ACHN (cell line): ENCODE measurements around the gene GBP2.
"Not testable (repeated sequence)": the region's sequence is repeated elsewhere in the genome, so short reads cannot be mapped to it uniquely, and the experiment has no call there.

Source experiments
- DNase-seq: peaks from one replicate; pipeline ENCODE4 v3.0.0-alpha.2; 2015
- in situ Hi-C: cut with HindIII; loops from 2 replicates; pipeline ENCODE4 v1.10.0; 2017; ENCODE audit warnings: low sequenced_read_pairs, low pct_ligation_motif_present, low pct_unique_long_range_greater_than_20kb

The GBP2 gene

GRCh38 chr1:89130716-89131115 lies 4.8 kb upstream of the GBP2 start:
- in situ Hi-C loops: no loop called here
- DNase-seq: no peak

DNA sequence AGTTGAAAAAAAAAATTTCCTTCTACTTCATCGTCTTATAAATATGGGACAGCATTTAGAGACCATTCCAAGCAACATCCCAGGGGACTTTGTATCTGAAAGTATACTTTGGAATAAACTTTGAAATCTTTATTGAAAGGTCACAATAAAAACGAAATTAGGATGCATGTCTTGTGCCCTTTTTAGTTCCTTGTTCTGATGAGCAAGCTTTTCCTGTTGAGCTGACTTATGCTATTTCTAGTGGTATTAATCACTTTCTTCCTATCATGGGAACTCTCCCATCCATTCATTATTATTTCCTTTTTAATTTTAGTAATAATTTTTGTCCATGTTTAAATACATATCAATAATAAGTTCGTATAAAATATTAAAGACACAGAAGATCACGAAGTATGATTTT lies 4.0 kb upstream of the GBP2 start:
- DNase-seq: no peak
- in situ Hi-C loops: no loop called here

DNA sequence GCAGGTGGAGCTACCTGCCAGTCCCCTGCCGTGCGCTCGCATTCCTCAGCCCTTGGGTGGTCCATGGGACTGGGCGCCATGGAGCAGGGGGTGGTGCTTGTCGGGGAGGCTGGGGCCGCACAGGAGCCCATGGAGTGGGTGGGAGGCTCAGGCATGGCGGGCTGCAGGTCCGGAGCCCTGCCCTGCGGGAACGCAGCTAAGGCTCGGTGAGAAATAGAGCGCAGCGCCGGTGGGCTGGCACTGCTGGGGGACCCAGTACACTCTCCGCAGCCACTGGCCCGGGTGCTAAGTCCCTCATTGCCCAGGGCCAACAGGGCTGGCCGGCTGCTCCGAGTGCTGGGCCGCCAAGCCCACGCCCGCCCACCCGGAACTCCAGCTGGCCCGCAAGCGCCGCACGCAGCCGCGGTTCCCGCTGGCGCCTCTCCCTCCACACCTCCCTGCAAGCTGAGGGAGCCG lies 2.1 kb upstream of the GBP2 start:
- DNase-seq, in situ Hi-C loops: not testable (repeated sequence)

- not testable (repeated sequence) for DNase-seq
Measured at GRCh38 chr1:89126602-89127565, 970 bp upstream of the GBP2 start.

GRCh38 chr1:89125240-89125912 lies 538 bp downstream of the GBP2 start:
- in situ Hi-C loops: no loop called here
- no peak for DNase-seq

More at GRCh38 chr1:89126602-89127565, 970 bp upstream of the GBP2 start:
- in situ Hi-C loops: not testable (repeated sequence)

DNA sequence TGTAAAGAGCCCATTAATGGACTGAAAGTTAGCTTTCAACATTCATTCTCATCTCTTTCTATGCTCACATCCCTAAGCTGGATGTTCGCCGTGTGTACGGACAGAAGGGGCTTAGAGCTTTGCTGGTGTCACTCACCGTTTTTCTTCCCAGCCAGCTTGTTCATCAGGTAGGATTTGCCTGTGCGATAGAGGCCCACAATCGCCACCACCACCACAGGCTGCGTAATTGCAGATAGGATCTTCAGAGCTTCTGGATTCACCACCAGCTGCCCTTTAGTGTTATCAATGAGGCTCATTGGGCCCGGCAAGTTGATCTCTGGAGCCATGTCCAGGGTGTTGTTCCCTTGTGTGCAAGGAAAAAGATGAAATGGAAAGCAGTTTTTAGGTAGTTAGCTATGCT lies 4.3 kb downstream of the GBP2 start:
- in situ Hi-C loops: no loop called here
- DNase-seq: no peak

- in situ Hi-C loops: no loop called here
- DNase-seq: no peak
Measured at GRCh38 chr1:89114662-89115061, 11.3 kb downstream of the GBP2 start.

- no peak for DNase-seq
- in situ Hi-C loops: no loop called here
Measured at GRCh38 chr1:89112871-89113613, 12.9 kb downstream of the GBP2 start.

- no peak for DNase-seq
- in situ Hi-C loops: no loop called here
Measured at GRCh38 chr1:89104687-89105086, 21.2 kb downstream of the GBP2 start.

DNA sequence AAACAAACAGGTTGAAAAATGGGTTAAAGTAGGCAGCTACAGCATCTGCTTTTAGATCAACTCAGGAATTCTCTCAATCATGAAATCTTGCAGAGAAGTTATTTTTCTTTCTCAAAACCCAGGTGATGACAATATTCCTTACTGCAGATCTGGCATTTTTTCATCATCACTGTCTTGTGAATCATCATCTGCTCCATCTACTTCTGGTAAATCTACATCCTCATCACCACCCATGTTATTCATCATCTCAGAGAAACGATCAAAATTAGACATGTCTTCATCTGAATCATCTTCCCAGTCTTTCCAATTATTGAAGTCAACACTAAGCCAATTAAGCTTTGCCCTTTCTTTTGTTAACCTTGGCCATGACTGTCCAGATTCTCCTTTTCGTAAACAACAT lies 21.8 kb downstream of the GBP2 start:
- in situ Hi-C loops: no loop called here
- DNase-seq: no peak

GRCh38 chr1:89102021-89102420 lies 23.9 kb downstream of the GBP2 start:
- no peak for DNase-seq
- in situ Hi-C loops: no loop called here

DNA sequence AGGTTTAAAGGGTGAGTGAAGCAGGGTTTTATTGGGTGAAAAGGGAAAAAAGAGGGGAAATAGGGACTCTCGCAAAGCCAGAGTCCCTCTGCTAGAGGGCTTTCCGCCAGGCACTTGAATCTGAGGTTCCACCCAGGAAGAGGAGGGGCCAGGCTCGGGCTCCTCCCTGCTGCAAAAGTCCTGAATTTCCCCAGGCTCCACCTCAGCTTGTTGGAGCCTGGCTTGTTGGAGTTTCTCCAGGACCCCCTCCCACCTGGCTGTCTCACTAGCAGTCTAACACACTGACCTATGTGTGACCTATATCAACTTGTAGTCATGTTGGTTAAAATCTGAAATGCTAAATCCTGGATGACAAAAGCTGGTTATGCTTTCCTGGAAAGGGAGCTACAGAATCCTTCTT lies 25.5 kb downstream of the GBP2 start:
- DNase-seq: no peak
- in situ Hi-C loops: no loop called here

- in situ Hi-C loops: no loop called here
- no peak for DNase-seq
Measured at GRCh38 chr1:89098857-89099256, 27.1 kb downstream of the GBP2 start.

- no peak for DNase-seq
- in situ Hi-C loops: no loop called here
Measured at GRCh38 chr1:89095737-89096136, 30.2 kb downstream of the GBP2 start.

- DNase-seq: no peak
- in situ Hi-C loops: no loop called here
Measured at GRCh38 chr1:89089962-89090361, 36.0 kb downstream of the GBP2 start.

DNA sequence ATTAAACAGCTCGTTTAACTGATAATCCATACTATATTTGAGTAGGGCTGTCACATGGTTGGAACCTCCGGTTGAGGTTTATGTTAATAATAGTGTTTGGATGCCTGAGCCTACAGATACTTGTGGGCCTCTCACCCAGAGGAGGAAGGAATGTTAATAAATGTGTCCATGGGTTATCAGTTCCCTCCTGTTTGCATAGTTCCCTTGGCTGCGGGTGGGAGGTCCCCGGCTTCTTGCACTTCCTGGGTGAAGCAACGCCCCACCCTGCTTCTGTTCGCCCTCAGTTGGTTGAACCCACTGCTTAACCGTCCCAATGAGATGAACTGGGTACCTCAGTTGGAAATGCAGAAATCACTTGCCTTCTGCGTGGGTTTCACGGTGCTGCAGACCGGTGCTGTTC lies 37.3 kb downstream of the GBP2 start:
- no peak for DNase-seq
- in situ Hi-C loops: no loop called here

GRCh38 chr1:89087241-89087640 lies 38.7 kb downstream of the GBP2 start:
- no peak for DNase-seq
- in situ Hi-C loops: no loop called here

GRCh38 chr1:89085781-89086180 lies 40.1 kb downstream of the GBP2 start:
- DNase-seq: peak; percentile 64
- in situ Hi-C loops: no loop called here

- DNase-seq: no peak
- in situ Hi-C loops: no loop called here
Measured at GRCh38 chr1:89081005-89081404, 44.9 kb downstream of the GBP2 start.
